ENCODE measurements around the gene MFSD6L.

MFSD6L gene

GRCh38 chr17:8798846-8799569, at the start of gene MFSD6L:
Gene MFSD6L, minus strand, starts transcription at chr17:8799365. Its CDS starts 245 bp downstream, at chr17:8799120.
- no peak for FAIRE-seq

GRCh38 chr17:8847891-8848290, 48.7 kb upstream of the MFSD6L start:
- no peak for FAIRE-seq

GRCh38 chr17:8846768-8847211, 47.6 kb upstream of the MFSD6L start:
- no peak for FAIRE-seq

- FAIRE-seq: no peak
Measured at GRCh38 chr17:8844229-8845218, 45.4 kb upstream of the MFSD6L start.

GRCh38 chr17:8843344-8843743, 44.2 kb upstream of the MFSD6L start:
- FAIRE-seq: no peak

GRCh38 chr17:8841844-8842243, 42.7 kb upstream of the MFSD6L start:
- no peak for FAIRE-seq

GRCh38 chr17:8839410-8839935, 40.3 kb upstream of the MFSD6L start:
- FAIRE-seq: no peak

GRCh38 chr17:8838551-8839095, 39.5 kb upstream of the MFSD6L start:
- FAIRE-seq: no peak

GRCh38 chr17:8837563-8838075, 38.5 kb upstream of the MFSD6L start:
- no peak for FAIRE-seq

- FAIRE-seq: no peak
Measured at GRCh38 chr17:8836821-8837562, 37.8 kb upstream of the MFSD6L start.

GRCh38 chr17:8835631-8836364, 36.6 kb upstream of the MFSD6L start:
- no peak for FAIRE-seq

GRCh38 chr17:8835106-8835505, 35.9 kb upstream of the MFSD6L start:
- no peak for FAIRE-seq

GRCh38 chr17:8832711-8833352, 33.7 kb upstream of the MFSD6L start:
- no peak for FAIRE-seq

GRCh38 chr17:8831234-8831849, 32.2 kb upstream of the MFSD6L start:
- FAIRE-seq: no peak

- no peak for FAIRE-seq
Measured at GRCh38 chr17:8830141-8830540, 31.0 kb upstream of the MFSD6L start.

GRCh38 chr17:8829036-8829941, 30.1 kb upstream of the MFSD6L start:
- no peak for FAIRE-seq

GRCh38 chr17:8828517-8828875, 29.3 kb upstream of the MFSD6L start:
- FAIRE-seq: no peak

- no peak for FAIRE-seq
Measured at GRCh38 chr17:8826808-8827435, 27.8 kb upstream of the MFSD6L start.

GRCh38 chr17:8825802-8826201, 26.6 kb upstream of the MFSD6L start:
- no peak for FAIRE-seq
